Measurements from ENCODE around the gene SNRPD2.
A peak's percentile ranks its signal among the peaks of the same experiment; 100 is the strongest.

Gene SNRPD2

DNA sequence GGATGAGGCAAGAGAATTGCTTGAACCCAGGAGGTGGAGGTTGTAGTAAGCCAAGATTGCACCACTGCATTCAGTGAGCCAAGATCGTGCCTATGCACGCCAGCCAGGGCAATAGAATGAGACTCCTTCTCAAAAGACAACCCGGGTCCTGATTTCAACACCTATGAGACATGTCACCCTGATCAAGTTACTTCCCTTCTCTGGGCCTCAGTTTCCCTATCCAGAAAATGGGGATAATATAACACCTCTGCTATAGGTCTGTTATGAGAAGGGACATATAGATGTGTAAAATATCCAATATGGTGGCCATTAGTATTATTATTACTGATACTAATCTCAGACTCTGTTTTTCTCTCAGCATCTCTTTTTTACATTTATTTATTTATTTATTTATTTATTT lies 36.7 kb downstream of the SNRPD2 start:
- no peak for DNase-seq

DNA sequence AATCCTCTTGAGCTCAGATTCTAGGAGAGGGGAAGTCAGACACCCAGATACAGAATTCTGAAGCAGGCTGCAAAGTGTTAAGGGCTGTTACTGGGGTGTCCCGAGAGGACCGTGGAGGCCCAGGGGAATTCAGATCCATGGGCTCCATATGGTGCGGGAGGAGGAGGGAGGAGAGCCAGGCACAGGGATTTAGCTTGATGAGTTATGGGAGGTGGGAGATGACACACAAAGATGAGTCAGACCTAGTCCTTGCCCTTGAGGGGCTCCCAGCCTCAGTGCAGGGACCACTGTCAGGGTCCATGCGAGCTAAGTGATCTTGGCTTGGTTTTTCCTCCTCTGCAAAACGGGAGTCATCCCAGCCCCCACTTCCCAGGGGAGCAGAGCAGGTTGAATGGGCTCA lies 38.1 kb downstream of the SNRPD2 start:
- no peak for DNase-seq

GRCh38 chr19:45650722-45651121 lies 41.0 kb downstream of the SNRPD2 start:
- DNase-seq, result no peak

- no peak for DNase-seq
Measured at GRCh38 chr19:45646345-45646698, 45.4 kb downstream of the SNRPD2 start.

DNA sequence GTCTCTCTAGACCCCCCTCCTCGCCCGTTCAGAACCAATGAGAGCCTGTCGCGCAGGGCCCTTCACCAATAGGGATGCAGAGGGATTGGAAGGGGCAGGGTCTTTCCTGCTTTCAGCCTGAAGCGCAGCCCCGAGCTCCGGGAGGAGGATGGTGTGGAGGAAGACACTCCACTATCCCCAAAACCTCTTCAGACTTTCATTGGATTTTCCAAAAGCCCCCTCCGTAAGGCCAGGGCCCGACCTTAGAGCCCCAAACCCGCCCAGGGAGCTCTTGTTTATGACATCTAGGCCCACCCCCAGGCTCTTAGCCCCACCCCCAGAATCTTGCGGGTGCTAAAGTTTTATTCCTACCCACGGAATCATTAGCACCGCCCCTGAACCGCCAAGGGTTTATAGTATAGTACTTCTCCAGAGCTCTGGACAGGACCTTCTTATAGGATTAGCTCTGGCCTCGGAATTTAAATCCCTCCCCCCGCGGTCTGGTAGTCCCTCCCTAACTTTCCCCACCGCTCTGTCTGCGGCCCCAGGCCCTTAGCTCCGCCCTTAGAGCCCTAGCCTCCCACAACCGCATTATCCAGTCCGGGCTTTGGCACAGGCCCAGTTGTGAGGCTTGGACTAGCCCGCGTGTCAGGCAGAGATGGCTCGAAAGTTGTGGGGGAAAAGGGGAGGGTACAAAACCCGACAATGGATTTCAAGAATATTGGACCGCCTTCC lies 46.0 kb downstream of the SNRPD2 start:
- DNase-seq, result peak; percentile 22 to 35

GRCh38 chr19:45645068-45645630 lies 46.6 kb downstream of the SNRPD2 start:
- DNase-seq, result no peak

- DNase-seq, result no peak
Measured at GRCh38 chr19:45643927-45644771, 47.6 kb downstream of the SNRPD2 start.

- peak; percentile 87 to 88 for DNase-seq
Measured at GRCh38 chr19:45643024-45643926, 48.5 kb downstream of the SNRPD2 start.

GRCh38 chr19:45641274-45642105 lies 50.3 kb downstream of the SNRPD2 start:
- DNase-seq, result peak; percentile 81 to 87

DNA sequence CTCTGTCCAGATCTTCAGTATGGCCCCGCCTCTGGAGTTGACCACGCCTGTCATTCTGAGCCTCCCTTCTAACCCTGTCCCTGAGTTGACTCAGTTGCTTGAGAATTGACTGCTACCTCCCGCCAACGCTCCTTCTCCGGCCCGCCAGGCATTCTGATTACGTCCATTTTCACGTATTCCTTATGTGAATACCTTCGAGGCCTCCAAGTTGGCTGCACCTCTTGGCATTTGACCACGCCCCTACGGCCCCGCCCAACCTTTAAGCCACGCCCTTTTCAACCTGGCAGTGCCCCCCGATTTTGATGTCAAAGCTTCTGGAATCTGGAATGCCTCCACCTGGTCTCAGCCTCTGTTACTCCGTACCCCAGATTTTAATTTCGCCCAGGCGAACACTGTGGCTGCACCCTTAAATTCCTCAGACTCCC lies 50.9 kb downstream of the SNRPD2 start:
- DNase-seq, result no peak

GRCh38 chr19:45638930-45639729 lies 52.6 kb downstream of the SNRPD2 start, which contains the start of gene EML2:
Gene EML2 (minus strand): TSS chr19:45639397. CDS start chr19:45639376, 21 bp downstream.
- peak; percentile 9 to 45 for DNase-seq

- no peak for DNase-seq
Measured at GRCh38 chr19:45637890-45638667, 53.7 kb downstream of the SNRPD2 start.

All from inflammatory macrophage (primary cell).